Lower leg skin (tissue), 3 donors: Measurements from ENCODE around the gene ZSWIM8.

ENCODE experiments used
- POLR2A ChIP-seq, 2 donors: fragments of 450-650 bp; IDR thresholded peaks; one replicate each; pipeline ENCODE4 v1.6.1; 2016 to 2017; ENCODE audit warnings: antibody characterized with exemption in 2 of 2, mild to moderate bottlenecking in 1 of 2, moderate library complexity in 1 of 2
- TF ChIP-seq, protein P1 (sequence below), 3 donors: fragments of 450-650 bp; IDR thresholded peaks; one replicate each; pipeline ENCODE4 v1.5.1; 2016; ENCODE audit warnings: antibody characterized with exemption in 3 of 3, mild to moderate bottlenecking in 3 of 3, moderate library complexity in 2 of 3

DNA sequence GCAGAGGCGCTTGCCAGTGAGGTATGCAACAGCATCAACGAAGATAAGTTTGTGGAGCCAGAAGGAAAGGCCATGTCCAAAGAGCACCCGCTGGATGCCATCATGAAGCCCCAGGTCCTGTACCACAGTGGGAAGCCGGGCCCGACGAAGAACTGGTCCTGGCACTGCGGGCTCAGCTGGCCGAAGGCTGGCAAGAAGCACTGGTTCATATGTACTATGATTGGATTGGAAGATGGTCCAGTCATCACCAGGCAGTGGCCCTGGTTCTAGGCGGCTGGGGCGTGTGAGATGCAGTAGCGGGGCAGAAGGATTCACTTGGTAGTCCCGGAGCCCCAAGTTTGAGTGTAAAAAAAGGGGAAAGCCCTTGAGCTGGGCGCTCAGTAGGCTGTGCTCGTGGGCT, 22.1 kb downstream of the ZSWIM8 start:
- no peak for TF ChIP-seq POLR2A (IDR thresholded peaks at IDR 0.05)
- TF ChIP-seq, protein P1, sequence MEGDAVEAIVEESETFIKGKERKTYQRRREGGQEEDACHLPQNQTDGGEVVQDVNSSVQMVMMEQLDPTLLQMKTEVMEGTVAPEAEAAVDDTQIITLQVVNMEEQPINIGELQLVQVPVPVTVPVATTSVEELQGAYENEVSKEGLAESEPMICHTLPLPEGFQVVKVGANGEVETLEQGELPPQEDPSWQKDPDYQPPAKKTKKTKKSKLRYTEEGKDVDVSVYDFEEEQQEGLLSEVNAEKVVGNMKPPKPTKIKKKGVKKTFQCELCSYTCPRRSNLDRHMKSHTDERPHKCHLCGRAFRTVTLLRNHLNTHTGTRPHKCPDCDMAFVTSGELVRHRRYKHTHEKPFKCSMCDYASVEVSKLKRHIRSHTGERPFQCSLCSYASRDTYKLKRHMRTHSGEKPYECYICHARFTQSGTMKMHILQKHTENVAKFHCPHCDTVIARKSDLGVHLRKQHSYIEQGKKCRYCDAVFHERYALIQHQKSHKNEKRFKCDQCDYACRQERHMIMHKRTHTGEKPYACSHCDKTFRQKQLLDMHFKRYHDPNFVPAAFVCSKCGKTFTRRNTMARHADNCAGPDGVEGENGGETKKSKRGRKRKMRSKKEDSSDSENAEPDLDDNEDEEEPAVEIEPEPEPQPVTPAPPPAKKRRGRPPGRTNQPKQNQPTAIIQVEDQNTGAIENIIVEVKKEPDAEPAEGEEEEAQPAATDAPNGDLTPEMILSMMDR (IDR thresholded peaks at IDR 0.05) = no peak
